HEK293 (cell line): ENCODE results near the gene UBE2G2.

Source experiments
- CTCF ChIP-seq: fragments of 450-650 bp; formaldehyde crosslinking; IDR thresholded peaks from 2 replicates; pipeline ENCODE4 v1.5.1; 2016; ENCODE audit warnings: missing biosample characterization, missing genetic modification characterization
- EGR2 ChIP-seq: fragments of 450-650 bp; formaldehyde crosslinking; IDR thresholded peaks from 2 replicates; pipeline ENCODE4 v1.5.1; 2016; ENCODE audit warnings: low read depth, missing biosample characterization, missing genetic modification characterization
- TCF7L2 ChIP-seq: IDR thresholded peaks from 2 replicates; pipeline ENCODE4 v1.6.1; 2011; ENCODE audit warnings: low read depth, mild to moderate bottlenecking, inconsistent platforms, low read length, moderate library complexity, borderline replicate concordance
- YY1 ChIP-seq: fragments of 450-650 bp; formaldehyde crosslinking; IDR thresholded peaks from 2 replicates; pipeline ENCODE4 v1.5.1; 2018; ENCODE audit warnings: missing biosample characterization, missing genetic modification characterization
- ZBTB1 ChIP-seq: fragments of 450-650 bp; formaldehyde crosslinking; IDR thresholded peaks from 2 replicates; pipeline ENCODE4 v1.5.1; 2016; ENCODE audit warnings: missing biosample characterization, missing genetic modification characterization
- ZBTB7A ChIP-seq: fragments of 450-650 bp; formaldehyde crosslinking; IDR thresholded peaks from 2 replicates; pipeline ENCODE4 v1.5.1; 2016; ENCODE audit warnings: low read depth, missing biosample characterization, missing genetic modification characterization
- ZBTB8A ChIP-seq: fragments of 450-650 bp; formaldehyde crosslinking; IDR thresholded peaks from 2 replicates; pipeline ENCODE4 v1.5.1; 2016; ENCODE audit warnings: missing biosample characterization, missing genetic modification characterization
- ZNF138 ChIP-seq: fragments of 450-650 bp; formaldehyde crosslinking; IDR thresholded peaks from 2 replicates; pipeline ENCODE4 v1.5.1; 2016; ENCODE audit warnings: missing biosample characterization, missing genetic modification characterization, borderline replicate concordance
- ZNF140 ChIP-seq: fragments of 450-650 bp; formaldehyde crosslinking; IDR thresholded peaks from 2 replicates; pipeline ENCODE4 v1.5.1; 2016; ENCODE audit warnings: missing biosample characterization, missing genetic modification characterization
- ZNF223 ChIP-seq: fragments of 450-650 bp; formaldehyde crosslinking; IDR thresholded peaks from 2 replicates; pipeline ENCODE4 v1.5.1; 2016; ENCODE audit warnings: missing biosample characterization, missing genetic modification characterization
- ZNF292 ChIP-seq: fragments of 450-650 bp; formaldehyde crosslinking; IDR thresholded peaks from 2 replicates; pipeline ENCODE4 v1.5.1; 2016; ENCODE audit warnings: low read depth, missing biosample characterization, missing genetic modification characterization, borderline replicate concordance
- ZNF776 ChIP-seq: fragments of 450-650 bp; formaldehyde crosslinking; IDR thresholded peaks from 2 replicates; pipeline ENCODE4 v1.5.0; 2017; ENCODE audit warnings: missing biosample characterization, missing genetic modification characterization, borderline replicate concordance
- TF ChIP-seq, protein P1 (sequence below): fragments of 450-650 bp; IDR thresholded peaks from 2 replicates; pipeline ENCODE4 v1.5.1; 2018; ENCODE audit warnings: missing biosample characterization, missing genetic modification characterization
- TF ChIP-seq, protein P2 (sequence below): fragments of 450-650 bp; formaldehyde crosslinking; IDR thresholded peaks from 2 replicates; pipeline ENCODE4 v1.5.1; 2016; ENCODE audit warnings: missing biosample characterization, missing genetic modification characterization

- TF ChIP-seq ZBTB7A (tag by site-specific recombination) (no peak), TCF7L2 (no peak), CTCF (no peak), YY1 (no peak), ZNF140 (tag by site-specific recombination) (no peak), ZBTB8A (tag by site-specific recombination) (no peak), ZNF138 (tag by site-specific recombination) (no peak), ZBTB1 (tag by site-specific recombination) (no peak), ZNF776 (tag by site-specific recombination) (no peak), EGR2 (tag by site-specific recombination) (no peak), ZNF292 (tag by site-specific recombination) (no peak), ZNF223 (tag by site-specific recombination) (no peak)
- TF ChIP-seq, protein P1, sequence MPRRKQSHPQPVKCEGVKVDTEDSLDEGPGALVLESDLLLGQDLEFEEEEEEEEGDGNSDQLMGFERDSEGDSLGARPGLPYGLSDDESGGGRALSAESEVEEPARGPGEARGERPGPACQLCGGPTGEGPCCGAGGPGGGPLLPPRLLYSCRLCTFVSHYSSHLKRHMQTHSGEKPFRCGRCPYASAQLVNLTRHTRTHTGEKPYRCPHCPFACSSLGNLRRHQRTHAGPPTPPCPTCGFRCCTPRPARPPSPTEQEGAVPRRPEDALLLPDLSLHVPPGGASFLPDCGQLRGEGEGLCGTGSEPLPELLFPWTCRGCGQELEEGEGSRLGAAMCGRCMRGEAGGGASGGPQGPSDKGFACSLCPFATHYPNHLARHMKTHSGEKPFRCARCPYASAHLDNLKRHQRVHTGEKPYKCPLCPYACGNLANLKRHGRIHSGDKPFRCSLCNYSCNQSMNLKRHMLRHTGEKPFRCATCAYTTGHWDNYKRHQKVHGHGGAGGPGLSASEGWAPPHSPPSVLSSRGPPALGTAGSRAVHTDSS (tag by site-specific recombination), result no peak
- TF ChIP-seq, protein P2, sequence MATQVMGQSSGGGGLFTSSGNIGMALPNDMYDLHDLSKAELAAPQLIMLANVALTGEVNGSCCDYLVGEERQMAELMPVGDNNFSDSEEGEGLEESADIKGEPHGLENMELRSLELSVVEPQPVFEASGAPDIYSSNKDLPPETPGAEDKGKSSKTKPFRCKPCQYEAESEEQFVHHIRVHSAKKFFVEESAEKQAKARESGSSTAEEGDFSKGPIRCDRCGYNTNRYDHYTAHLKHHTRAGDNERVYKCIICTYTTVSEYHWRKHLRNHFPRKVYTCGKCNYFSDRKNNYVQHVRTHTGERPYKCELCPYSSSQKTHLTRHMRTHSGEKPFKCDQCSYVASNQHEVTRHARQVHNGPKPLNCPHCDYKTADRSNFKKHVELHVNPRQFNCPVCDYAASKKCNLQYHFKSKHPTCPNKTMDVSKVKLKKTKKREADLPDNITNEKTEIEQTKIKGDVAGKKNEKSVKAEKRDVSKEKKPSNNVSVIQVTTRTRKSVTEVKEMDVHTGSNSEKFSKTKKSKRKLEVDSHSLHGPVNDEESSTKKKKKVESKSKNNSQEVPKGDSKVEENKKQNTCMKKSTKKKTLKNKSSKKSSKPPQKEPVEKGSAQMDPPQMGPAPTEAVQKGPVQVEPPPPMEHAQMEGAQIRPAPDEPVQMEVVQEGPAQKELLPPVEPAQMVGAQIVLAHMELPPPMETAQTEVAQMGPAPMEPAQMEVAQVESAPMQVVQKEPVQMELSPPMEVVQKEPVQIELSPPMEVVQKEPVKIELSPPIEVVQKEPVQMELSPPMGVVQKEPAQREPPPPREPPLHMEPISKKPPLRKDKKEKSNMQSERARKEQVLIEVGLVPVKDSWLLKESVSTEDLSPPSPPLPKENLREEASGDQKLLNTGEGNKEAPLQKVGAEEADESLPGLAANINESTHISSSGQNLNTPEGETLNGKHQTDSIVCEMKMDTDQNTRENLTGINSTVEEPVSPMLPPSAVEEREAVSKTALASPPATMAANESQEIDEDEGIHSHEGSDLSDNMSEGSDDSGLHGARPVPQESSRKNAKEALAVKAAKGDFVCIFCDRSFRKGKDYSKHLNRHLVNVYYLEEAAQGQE, result no peak
These were observed 68.7 kb downstream of the UBE2G2 start for GRCh38 chr21:44732956-44733355.
